Activated naive CD8-positive, alpha-beta T cell treated with anti-CD3 and anti-CD28 coated beads, Interleukin-2, amount 10 ng/mL, durations not matched to agents 7 days and 5 days (primary cell): ENCODE data around the gene CREB1. TPM values are rescaled to one million over a fixed set of nuclear protein-coding genes. Genes with fewer than 3 reads are reported as not detected.

Experiments
- ATAC-seq: fragments of 150-1000 bp; cut with Tn5 transposase; one replicate; pipeline ENCODE4 v1.10.0; 2021; ENCODE audit warnings: low read depth, moderate library complexity
- POLR2A ChIA-PET: fragments of 350-600 bp; sonication (Branson Sonifier 250); formaldehyde crosslinking; loops from one replicate; lab custom pipeline; 2021; ENCODE audit warnings: antibody characterized with exemption; lab: Charles Lee
- DNase-seq: peaks from one replicate; pipeline ENCODE4 v3.0.0; 2021
- H3K27ac Mint-ChIP-seq: one replicate; pipeline ENCODE4 v1.8.0; 2022; ENCODE audit warnings: mild to moderate bottlenecking, mixed read lengths
- H3K27me3 Mint-ChIP-seq: one replicate; pipeline ENCODE4 v1.8.0; 2022; ENCODE audit warnings: mild to moderate bottlenecking, moderate library complexity, mixed read lengths
- H3K36me3 Mint-ChIP-seq: one replicate; pipeline ENCODE4 v1.8.0; 2021; ENCODE audit warnings: mild to moderate bottlenecking, mixed read lengths
- H3K4me1 Mint-ChIP-seq: one replicate; pipeline ENCODE4 v1.8.0; 2021; ENCODE audit warnings: mixed read lengths
- H3K4me3 Mint-ChIP-seq: one replicate; pipeline ENCODE4 v1.8.0; 2022; ENCODE audit warnings: mild to moderate bottlenecking, moderate library complexity, mixed read lengths
- H3K9me3 Mint-ChIP-seq: one replicate; pipeline ENCODE4 v1.8.0; 2021; ENCODE audit warnings: mixed read lengths
- total RNA-seq, 2 experiments: library from RNA; stranded (reverse); gene quantifications; one replicate each; pipeline ENCODE4 v1.2.3, GENCODE V29; 2021

Gene CREB1
- total RNA-seq, 2 experiments from 2014 or later: 97.5 to 101 TPM

- Mint-ChIP-seq H3K36me3 (no peaks in the 10 kb centered on the region), H3K4me3 (no peak overlapping the region), H3K4me1 (peaks cover 23% of the 10 kb centered on the region), H3K27ac (no peak overlapping the region), H3K9me3 (no peaks in the 10 kb centered on the region), H3K27me3 (no peaks in the 10 kb centered on the region)
- ATAC-seq: no peak
- POLR2A ChIA-PET: no interaction called here
- no peak for DNase-seq
These were observed 19.6 kb upstream of the CREB1 start for GRCh38 chr2:207510148-207510547.

- Mint-ChIP-seq H3K4me3 (no peak overlapping the region), H3K9me3 (no peaks in the 10 kb centered on the region), H3K4me1 (peaks cover 7% of the 10 kb centered on the region), H3K27ac (no peak overlapping the region), H3K36me3 (no peaks in the 10 kb centered on the region), H3K27me3 (no peaks in the 10 kb centered on the region)
- ATAC-seq: no peak
- POLR2A ChIA-PET: no interaction called here
- no peak for DNase-seq
These were observed 17.9 kb upstream of the CREB1 start for GRCh38 chr2:207511851-207512250.

DNA sequence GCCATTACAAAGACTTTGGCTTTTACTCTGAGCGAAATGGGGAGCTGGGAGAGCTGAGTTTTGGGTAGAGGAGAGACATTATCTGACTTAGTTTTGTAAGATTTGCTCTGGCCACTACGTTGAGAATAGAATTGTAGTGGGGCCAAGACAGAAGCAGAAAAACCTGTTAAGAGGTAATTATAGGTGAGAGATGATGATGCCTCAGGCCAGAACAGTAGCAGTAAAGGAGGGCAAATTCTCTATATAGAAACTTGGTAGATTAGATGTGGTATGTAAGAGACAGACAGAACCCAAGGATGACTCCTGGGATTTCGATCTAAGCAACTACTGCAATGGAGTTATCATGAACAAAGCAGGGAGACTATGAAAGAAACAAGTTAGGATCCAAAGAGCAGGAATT is 17.4 kb upstream of the CREB1 start:
- POLR2A ChIA-PET: no interaction called here
- no peak overlapping the region for H3K4me3 Mint-ChIP-seq

GRCh38 chr2:207513551-207514257 is 16.1 kb upstream of the CREB1 start:
- H3K27me3 Mint-ChIP-seq: peaks cover 4% of the 10 kb centered on the region
- ATAC-seq: no peak
- DNase-seq: no peak
- H3K9me3 Mint-ChIP-seq: no peaks in the 10 kb centered on the region
- no peaks in the 10 kb centered on the region for H3K36me3 Mint-ChIP-seq
- H3K4me1 Mint-ChIP-seq: peaks cover 10% of the 10 kb centered on the region
- no peak overlapping the region for H3K4me3 Mint-ChIP-seq
- no peak overlapping the region for H3K27ac Mint-ChIP-seq
- POLR2A ChIA-PET: interaction anchor here (1.7 kb wide), 1 partner anchor 17 kb away, joined by 7 read pairs; the partner anchor contains the start of gene CREB1

More for the DNA sequence above, 17.4 kb upstream of the CREB1 start:
- DNase-seq (no peak), ATAC-seq (no peak)
- no peaks in the 10 kb centered on the region for H3K36me3 Mint-ChIP-seq
- H3K4me1 Mint-ChIP-seq: peaks cover 10% of the 10 kb centered on the region
- H3K9me3 Mint-ChIP-seq: no peaks in the 10 kb centered on the region
- H3K27me3 Mint-ChIP-seq: peaks cover 4% of the 10 kb centered on the region
- H3K27ac Mint-ChIP-seq: no peak overlapping the region

- Mint-ChIP-seq H3K9me3 (peaks cover 1% of the 10 kb centered on the region), H3K27ac (no peak overlapping the region), H3K4me1 (peaks cover 10% of the 10 kb centered on the region), H3K27me3 (peaks cover 4% of the 10 kb centered on the region), H3K36me3 (peaks cover 3% of the 10 kb centered on the region), H3K4me3 (no peak overlapping the region)
- DNase-seq (no peak), ATAC-seq (no peak)
- POLR2A ChIA-PET: interaction anchor here (1.7 kb wide), 1 partner anchor 16 kb away, joined by 7 read pairs; the partner anchor contains the start of gene CREB1
These were observed 15.3 kb upstream of the CREB1 start for GRCh38 chr2:207514451-207514850.

- Mint-ChIP-seq H3K4me1 (peaks cover 10% of the 10 kb centered on the region), H3K27ac (no peak overlapping the region), H3K9me3 (peaks cover 1% of the 10 kb centered on the region), H3K4me3 (no peak overlapping the region), H3K36me3 (peaks cover 3% of the 10 kb centered on the region), H3K27me3 (peaks cover 4% of the 10 kb centered on the region)
- no peak for ATAC-seq
- POLR2A ChIA-PET: no interaction called here
- DNase-seq: no peak
These were observed 14.1 kb upstream of the CREB1 start for GRCh38 chr2:207515671-207516070.

GRCh38 chr2:207516206-207516605 is 13.6 kb upstream of the CREB1 start:
- H3K27me3 Mint-ChIP-seq: peaks cover 4% of the 10 kb centered on the region
- peaks cover 13% of the 10 kb centered on the region for H3K4me1 Mint-ChIP-seq
- peaks cover 1% of the 10 kb centered on the region for H3K9me3 Mint-ChIP-seq
- POLR2A ChIA-PET: no interaction called here
- no peak for ATAC-seq
- no peak for DNase-seq
- no peak overlapping the region for H3K4me3 Mint-ChIP-seq
- peaks cover 3% of the 10 kb centered on the region for H3K36me3 Mint-ChIP-seq
- no peak overlapping the region for H3K27ac Mint-ChIP-seq

DNA sequence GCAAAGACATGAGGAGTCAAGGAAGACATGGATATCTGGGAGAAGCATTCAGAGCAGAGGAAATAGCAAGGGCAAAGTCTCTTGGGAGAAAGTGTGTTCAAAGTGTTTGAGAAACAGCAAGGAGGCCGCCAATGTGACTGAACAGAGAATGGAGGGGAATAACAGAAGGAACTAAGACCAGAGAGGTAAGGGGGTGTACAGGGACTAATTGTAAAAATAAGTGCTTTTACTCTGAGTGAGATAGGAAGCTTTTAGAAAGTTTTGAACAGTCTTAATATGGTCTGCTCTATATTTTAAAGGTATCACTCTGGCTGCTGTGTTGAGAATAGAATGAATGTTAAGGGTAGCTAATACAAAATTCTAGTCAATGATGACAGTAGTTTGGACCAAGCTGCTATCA is 6.8 kb upstream of the CREB1 start:
- DNase-seq: no peak
- Mint-ChIP-seq H3K4me3 (no peak overlapping the region), H3K27ac (no peak overlapping the region), H3K36me3 (peaks cover 4% of the 10 kb centered on the region), H3K27me3 (peaks cover 3% of the 10 kb centered on the region), H3K9me3 (peaks cover 1% of the 10 kb centered on the region), H3K4me1 (peaks cover 22% of the 10 kb centered on the region)
- POLR2A ChIA-PET: no interaction called here
- ATAC-seq: no peak

GRCh38 chr2:207525296-207525695 is 4.5 kb upstream of the CREB1 start:
- DNase-seq: no peak

GRCh38 chr2:207528980-207529329 is 807 bp upstream of the CREB1 start:
- Mint-ChIP-seq H3K36me3 (peaks cover 5% of the 10 kb centered on the region), H3K27me3 (peaks cover 3% of the 10 kb centered on the region), H3K9me3 (no peaks in the 10 kb centered on the region), H3K4me3 (peak overlapping the region; percentile 100), H3K27ac (peak overlapping the region; percentile 94), H3K4me1 (peaks cover 38% of the 10 kb centered on the region)
- POLR2A ChIA-PET: interaction anchor here (0.7 to 3.0 kb wide), 2 partner anchors 52 to 94 kb away, joined by 5 to 95 read pairs; partner anchors contain the start of gene METTL21A
- ATAC-seq: peak; percentile 1
- DNase-seq: no peak

More at GRCh38 chr2:207525296-207525695, 4.5 kb upstream of the CREB1 start:
- H3K9me3 Mint-ChIP-seq: no peaks in the 10 kb centered on the region
- H3K4me3 Mint-ChIP-seq: peak overlapping the region; percentile 51
- peaks cover 30% of the 10 kb centered on the region for H3K4me1 Mint-ChIP-seq
- H3K36me3 Mint-ChIP-seq: peaks cover 4% of the 10 kb centered on the region
- H3K27ac Mint-ChIP-seq: peak overlapping the region; percentile 69
- no peak for ATAC-seq
- H3K27me3 Mint-ChIP-seq: peaks cover 3% of the 10 kb centered on the region
- POLR2A ChIA-PET: interaction anchor here (0.9 kb wide), 1 partner anchor 18 kb away, joined by 4 read pairs; no protein-coding TSS in a partner anchor

DNA sequence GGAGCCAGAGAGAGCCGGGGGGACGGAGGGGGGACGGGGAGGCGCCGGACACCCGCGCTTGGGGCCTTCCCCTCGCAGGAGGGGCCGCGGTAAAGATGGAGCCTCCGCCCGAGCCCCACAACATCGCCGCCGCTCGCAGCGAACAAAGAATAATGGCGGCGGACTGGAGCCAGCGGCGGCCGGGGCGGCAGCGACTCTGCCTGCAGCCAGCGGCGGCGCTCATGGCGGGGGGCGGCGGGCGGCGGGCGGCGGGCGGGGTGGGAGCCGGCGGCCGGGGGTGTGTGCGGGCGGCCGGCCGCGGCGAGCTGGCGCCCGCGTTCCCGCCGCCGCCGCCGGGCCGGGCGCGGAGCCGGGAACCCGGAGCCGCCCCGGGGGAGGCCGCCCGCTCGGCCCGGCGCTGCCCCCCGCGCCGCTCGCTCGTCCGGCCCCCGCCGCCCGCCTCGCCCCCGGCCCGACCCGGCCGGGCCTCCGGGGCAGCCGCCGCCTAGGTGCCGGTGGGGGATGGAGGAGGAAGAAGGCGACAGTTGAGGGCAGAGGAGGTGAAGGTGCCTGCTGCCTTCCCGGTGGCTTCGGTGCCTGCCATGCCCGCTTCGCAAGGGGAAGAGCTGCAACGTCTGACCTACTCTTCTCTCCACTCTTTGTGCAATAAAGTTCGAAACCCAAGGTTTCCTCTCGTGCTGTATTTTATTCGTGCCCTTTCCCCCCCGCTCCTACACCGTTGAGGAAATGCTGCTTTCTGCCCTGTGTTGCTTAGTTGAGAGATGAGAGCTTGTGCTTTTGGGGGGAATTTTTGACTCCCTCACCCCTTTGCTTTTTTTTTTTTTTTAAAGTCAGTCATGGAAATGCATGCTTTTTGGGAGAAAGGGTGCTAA is 634 bp downstream of the CREB1 start:
- Mint-ChIP-seq H3K27ac (peak overlapping the region; percentile 100), H3K4me1 (peaks cover 45% of the 10 kb centered on the region), H3K27me3 (peaks cover 3% of the 10 kb centered on the region), H3K4me3 (peak overlapping the region; percentile 100), H3K36me3 (peaks cover 10% of the 10 kb centered on the region), H3K9me3 (no peaks in the 10 kb centered on the region)
- DNase-seq (peak; percentile 74), ATAC-seq (peak; percentile 9)
- POLR2A ChIA-PET: interaction anchor here (0.6 to 3.0 kb wide), 33 partner anchors 8 to 972 kb away, joined by 3 to 95 read pairs (median 4); partner anchors contain the start of genes CCNYL1, IDH1, KLF7 and MDH1B

GRCh38 chr2:207531032-207531952 is 1.5 kb downstream of the CREB1 start:
- ATAC-seq: no peak
- H3K9me3 Mint-ChIP-seq: no peaks in the 10 kb centered on the region
- peaks cover 8% of the 10 kb centered on the region for H3K36me3 Mint-ChIP-seq
- peak overlapping the region; percentile 95 for H3K4me3 Mint-ChIP-seq
- peaks cover 3% of the 10 kb centered on the region for H3K27me3 Mint-ChIP-seq
- H3K4me1 Mint-ChIP-seq: peaks cover 39% of the 10 kb centered on the region
- H3K27ac Mint-ChIP-seq: peak overlapping the region; percentile 92
- POLR2A ChIA-PET: interaction anchor here (0.6 to 3.0 kb wide), 22 partner anchors 9 to 973 kb away, joined by 3 to 95 read pairs (median 4); partner anchors contain the start of genes CCNYL1, IDH1, KLF7 and METTL21A
- no peak for DNase-seq
